ENCODE results near the gene HMOX1. TPM values are rescaled to one million over a fixed set of nuclear protein-coding genes. Genes with fewer than 3 reads are reported as not detected.

HMOX1 gene
- total RNA-seq, 2 experiments from 2014 or later: 0.22 TPM; not detected in 1

- Mint-ChIP-seq H3K4me1 (ENCODE audit: low read depth) (peaks cover 26% of the 10 kb centered on the region), H3K27me3 (no peaks in the 10 kb centered on the region), H3K36me3 (ENCODE audit: low read depth) (peaks cover 46% of the 10 kb centered on the region), H3K4me3 (peak overlapping the region; percentile 99), H3K9me3 (no peaks in the 10 kb centered on the region), H3K27ac (peak overlapping the region; percentile 99)
- intact Hi-C loops (cut with micrococcal nuclease): no loop called here
- POLR2A ChIA-PET: interaction anchor here (1.2 to 16.3 kb wide), 4 partner anchors 10 to 205 kb away, joined by 3 to 237 read pairs (median 64); no protein-coding TSS in a partner anchor
- CTCF ChIA-PET: interaction anchor here (2.0 kb wide), 1 partner anchor 49 kb away, joined by 7 read pairs; no protein-coding TSS in a partner anchor
- DNase-seq: peak; percentile 48
- ATAC-seq: peak; percentile 12
- TF ChIP-seq CTCF (IDR thresholded peaks at IDR 0.05): no peak
Observed at GRCh38 chr22:35400501-35400790, 19.6 kb downstream of the HMOX1 start.

- Mint-ChIP-seq H3K4me3 (peak overlapping the region; percentile 99), H3K4me1 (ENCODE audit: low read depth) (peaks cover 29% of the 10 kb centered on the region), H3K9me3 (no peaks in the 10 kb centered on the region), H3K36me3 (ENCODE audit: low read depth) (peaks cover 56% of the 10 kb centered on the region), H3K27me3 (no peaks in the 10 kb centered on the region), H3K27ac (peak overlapping the region; percentile 76)
- no peak for ATAC-seq
- intact Hi-C loops (cut with micrococcal nuclease): no loop called here
- CTCF ChIA-PET: interaction anchor here (2.0 kb wide), 1 partner anchor 51 kb away, joined by 7 read pairs; no protein-coding TSS in a partner anchor
- no peak for TF ChIP-seq CTCF (IDR thresholded peaks at IDR 0.05)
- DNase-seq: no peak
- POLR2A ChIA-PET: interaction anchor here (0.9 to 16.3 kb wide), 5 partner anchors 10 to 29 kb away, joined by 3 to 237 read pairs (median 4); no protein-coding TSS in a partner anchor
Observed at GRCh38 chr22:35401863-35402262, 21.0 kb downstream of the HMOX1 start.

- peaks cover 71% of the 10 kb centered on the region for H3K36me3 Mint-ChIP-seq (ENCODE audit: low read depth)
- intact Hi-C loops (cut with micrococcal nuclease): no loop called here
- DNase-seq (no peak), ATAC-seq (no peak)
- TF ChIP-seq CTCF (IDR thresholded peaks at IDR 0.05): no peak
- H3K27me3 Mint-ChIP-seq: no peaks in the 10 kb centered on the region
- CTCF ChIA-PET: interaction anchor here (1.4 to 1.8 kb wide), 3 partner anchors 27 to 180 kb away, joined by 4 to 5 read pairs (median 4); no protein-coding TSS in a partner anchor
- POLR2A ChIA-PET: interaction anchor here (1.0 to 16.3 kb wide), 5 partner anchors 9 to 30 kb away, joined by 3 to 237 read pairs (median 4); partner anchors contain the start of gene HMOX1
- H3K9me3 Mint-ChIP-seq: no peaks in the 10 kb centered on the region
- no peak overlapping the region for H3K27ac Mint-ChIP-seq
- H3K4me3 Mint-ChIP-seq: no peak overlapping the region
- peaks cover 37% of the 10 kb centered on the region for H3K4me1 Mint-ChIP-seq (ENCODE audit: low read depth)
Observed at GRCh38 chr22:35403356-35403755, 22.5 kb downstream of the HMOX1 start.

GRCh38 chr22:35404176-35404575 is 23.3 kb downstream of the HMOX1 start:
- ATAC-seq: no peak
- no peak overlapping the region for H3K4me3 Mint-ChIP-seq
- peaks cover 37% of the 10 kb centered on the region for H3K4me1 Mint-ChIP-seq (ENCODE audit: low read depth)
- no peak for DNase-seq
- peaks cover 75% of the 10 kb centered on the region for H3K36me3 Mint-ChIP-seq (ENCODE audit: low read depth)
- H3K9me3 Mint-ChIP-seq: no peaks in the 10 kb centered on the region
- H3K27ac Mint-ChIP-seq: no peak overlapping the region
- CTCF ChIA-PET: interaction anchor here (0.5 to 1.8 kb wide), 4 partner anchors 26 to 223 kb away, joined by 3 to 5 read pairs (median 4); no protein-coding TSS in a partner anchor
- intact Hi-C loops (cut with micrococcal nuclease): no loop called here
- no peak for TF ChIP-seq CTCF (IDR thresholded peaks at IDR 0.05)
- POLR2A ChIA-PET: interaction anchor here (1.2 to 16.3 kb wide), 5 partner anchors 8 to 31 kb away, joined by 3 to 237 read pairs (median 3); partner anchors contain the start of gene HMOX1
- H3K27me3 Mint-ChIP-seq: no peaks in the 10 kb centered on the region

GRCh38 chr22:35406443-35406842 is 25.5 kb downstream of the HMOX1 start:
- H3K27me3 Mint-ChIP-seq: no peaks in the 10 kb centered on the region
- ChIA-PET CTCF (no interaction called here), POLR2A (interaction anchor here (1.2 to 16.3 kb wide), 3 partner anchors 6 to 47 kb away, joined by 3 to 237 read pairs (median 125); no protein-coding TSS in a partner anchor)
- H3K9me3 Mint-ChIP-seq: no peaks in the 10 kb centered on the region
- intact Hi-C loops (cut with micrococcal nuclease): no loop called here
- H3K27ac Mint-ChIP-seq: no peak overlapping the region
- H3K36me3 Mint-ChIP-seq (ENCODE audit: low read depth): peaks cover 79% of the 10 kb centered on the region
- H3K4me3 Mint-ChIP-seq: no peak overlapping the region
- DNase-seq (no peak), ATAC-seq (no peak)
- TF ChIP-seq CTCF (IDR thresholded peaks at IDR 0.05): no peak
- H3K4me1 Mint-ChIP-seq (ENCODE audit: low read depth): peaks cover 49% of the 10 kb centered on the region
